NCI-H1436 (cell line): ENCODE measurements around the gene PROM2.
"Not testable (repeated sequence)": the region's sequence is repeated elsewhere in the genome, so short reads cannot be mapped to it uniquely, and the experiment has no call there.

Source experiments
- DNase-seq: peaks from one replicate; lab custom pipeline; 2025; lab: John Stamatoyannopoulos, UW

PROM2 gene

DNA sequence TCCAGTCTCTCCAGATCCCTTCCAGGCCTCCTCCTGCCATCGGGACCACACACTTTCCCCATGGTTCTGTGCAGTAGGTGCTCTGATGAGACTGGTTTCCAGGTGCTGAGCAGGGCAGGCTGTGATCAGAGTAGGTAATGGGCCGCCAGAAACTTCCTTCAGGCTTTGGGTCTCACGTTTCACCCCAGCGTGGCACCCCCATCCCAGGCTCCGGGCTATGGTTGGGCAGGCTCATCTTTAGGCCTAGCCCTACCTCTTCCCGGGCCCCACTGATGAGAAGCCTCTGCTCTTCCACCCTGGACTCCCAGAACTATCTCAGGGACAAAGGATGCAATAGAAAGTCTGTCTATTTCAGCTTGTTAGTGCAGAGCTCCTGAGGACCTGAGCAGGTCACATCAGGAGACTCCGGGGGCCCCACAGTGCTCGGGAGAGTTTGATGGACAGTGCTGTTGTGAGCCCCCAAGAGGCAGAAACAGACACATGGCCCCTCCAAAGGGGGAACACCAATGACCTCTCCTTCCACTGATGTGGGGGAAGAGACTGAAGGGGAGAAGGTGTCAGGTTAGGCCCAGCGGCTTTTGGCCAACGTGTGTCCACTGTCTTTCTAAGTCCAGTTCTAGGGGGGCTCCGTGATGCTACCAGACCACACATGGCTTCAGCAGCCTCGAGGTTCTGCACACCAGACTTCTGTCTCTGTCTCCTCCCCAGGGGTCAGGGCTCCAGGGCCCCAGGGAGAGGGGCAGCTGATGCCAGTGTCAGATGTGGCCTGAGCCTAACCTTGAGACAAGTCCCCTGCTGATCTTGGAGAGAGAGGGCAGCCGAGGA lies 5.8 kb upstream of the PROM2 start:
- no peak for DNase-seq

DNA sequence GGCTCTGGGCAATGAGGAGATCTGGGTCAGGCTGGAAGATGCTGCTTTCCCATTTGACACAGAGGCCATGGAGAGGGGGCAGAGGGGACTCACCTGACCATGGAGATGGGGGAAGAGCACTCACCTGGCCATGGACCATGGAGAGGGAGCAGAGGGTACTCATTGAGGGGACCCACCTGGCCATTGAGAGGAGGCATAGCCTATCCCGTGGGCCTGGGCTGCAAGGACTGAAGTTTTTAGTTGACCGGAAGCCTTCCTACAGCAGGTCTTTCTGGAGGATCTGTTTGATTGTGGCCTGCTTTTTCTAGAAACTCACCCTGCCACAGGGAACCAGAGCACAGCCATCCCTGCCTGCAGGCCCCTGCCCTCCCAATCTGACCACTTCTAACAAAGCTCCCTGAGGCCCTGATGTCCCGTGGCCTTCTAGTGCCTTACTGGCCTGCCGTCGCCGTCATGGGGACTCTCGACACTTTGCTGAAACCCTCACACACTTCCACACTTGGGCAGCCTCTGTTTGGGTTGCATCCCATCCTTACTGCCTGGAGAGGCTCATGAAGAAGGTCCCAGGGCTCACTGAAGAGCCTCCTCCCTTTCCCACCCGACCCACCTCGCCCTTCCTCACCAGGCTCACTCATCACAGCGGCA lies 5.1 kb upstream of the PROM2 start:
- DNase-seq = no peak

DNA sequence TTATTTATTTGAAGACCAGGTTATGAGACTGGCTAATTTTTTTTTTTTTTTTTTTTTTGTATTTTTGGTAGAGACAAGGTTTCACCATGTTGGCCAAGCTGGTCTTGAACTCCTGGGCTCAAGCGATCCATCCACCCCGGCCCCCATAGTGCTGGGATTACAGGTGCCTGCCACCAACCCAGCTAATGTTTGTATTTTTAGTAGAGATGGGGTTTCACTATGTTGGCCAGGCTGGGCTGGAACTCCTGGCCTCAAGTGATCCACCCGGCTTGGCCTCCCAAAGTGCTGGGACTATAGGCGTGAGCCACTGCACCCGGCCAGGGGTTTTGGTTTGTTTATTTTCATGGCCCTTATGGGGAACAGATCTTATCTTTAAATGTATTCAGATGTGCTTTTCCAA lies 4.5 kb upstream of the PROM2 start:
- not testable (repeated sequence) for DNase-seq

DNA sequence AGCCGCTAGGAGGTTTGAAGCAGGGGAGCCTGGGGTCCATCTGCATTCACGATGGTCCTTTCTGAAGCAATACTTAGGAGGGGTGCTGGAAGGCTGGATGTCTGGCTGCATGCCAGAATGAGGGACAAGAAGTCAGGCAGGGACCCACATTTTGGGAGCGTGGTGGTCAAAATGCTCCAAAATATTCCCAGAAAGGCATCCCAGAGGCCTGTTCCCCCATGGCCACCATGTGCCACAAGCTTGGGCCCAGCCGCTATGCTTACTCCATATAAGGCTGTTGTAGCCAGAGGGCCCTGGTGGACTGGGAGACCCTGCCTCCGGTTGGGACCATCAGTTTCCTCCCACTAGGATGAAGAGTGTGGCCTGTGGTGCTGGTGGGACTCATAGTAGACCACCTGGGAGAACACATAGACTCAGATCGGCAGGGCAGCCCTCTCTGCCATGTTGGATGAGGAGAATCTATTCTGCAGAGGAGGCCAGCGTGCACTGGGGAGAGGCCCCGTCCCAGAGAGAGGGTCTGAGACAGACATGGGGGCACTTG lies 3.6 kb upstream of the PROM2 start:
- DNase-seq = no peak

DNA sequence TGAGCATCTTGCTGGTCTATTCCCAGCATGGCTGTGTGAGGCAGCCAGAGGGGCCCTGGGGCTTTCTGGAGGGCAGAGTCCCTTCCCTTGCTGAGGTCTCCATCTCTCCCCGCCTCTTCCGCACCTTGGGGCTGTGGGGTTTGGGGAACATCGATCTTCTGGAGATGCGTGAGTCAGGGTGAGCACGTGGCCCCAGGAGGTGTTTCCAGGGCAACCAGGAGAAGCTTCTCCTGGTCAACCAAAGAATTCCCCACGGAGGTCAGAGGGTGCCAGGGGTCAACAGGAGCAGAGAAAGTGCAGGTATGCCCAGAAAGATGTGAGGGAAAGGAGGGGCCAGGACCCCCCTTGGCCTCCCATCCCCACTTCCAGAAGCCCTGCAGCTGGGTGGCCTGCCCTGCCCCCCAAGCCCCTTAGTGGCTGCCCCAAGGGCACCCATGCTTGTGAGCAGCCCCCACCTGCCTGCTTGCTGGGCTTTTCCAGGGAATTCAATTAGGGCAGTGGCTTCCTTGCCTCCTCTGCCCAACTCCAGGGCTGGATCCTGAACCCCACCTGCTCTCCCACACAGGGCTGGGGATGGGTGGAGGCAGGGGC lies 2.8 kb upstream of the PROM2 start:
- no peak for DNase-seq

DNA sequence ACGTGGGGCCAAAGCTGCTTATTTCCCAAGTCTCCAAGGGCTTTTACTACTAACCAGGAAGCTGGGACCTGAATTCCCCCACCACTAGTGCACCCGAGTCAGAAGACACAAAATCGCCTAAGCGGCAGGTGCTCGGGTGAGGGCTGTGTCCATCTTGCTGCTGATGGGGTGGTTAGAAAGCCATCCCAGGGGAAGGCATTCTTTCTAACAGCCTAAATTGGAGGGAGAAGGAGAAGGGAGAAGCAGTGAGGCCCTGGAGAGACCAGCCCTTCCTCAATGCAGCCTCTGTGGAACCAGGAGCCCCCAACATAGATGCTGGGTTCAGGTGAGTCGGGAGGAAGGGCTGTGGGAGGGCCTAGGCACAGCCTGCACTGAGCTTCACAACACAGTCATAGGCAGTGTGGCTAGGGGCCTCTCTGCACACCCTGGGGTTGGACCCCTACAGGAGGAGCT lies 1.9 kb upstream of the PROM2 start:
- no peak for DNase-seq

DNA sequence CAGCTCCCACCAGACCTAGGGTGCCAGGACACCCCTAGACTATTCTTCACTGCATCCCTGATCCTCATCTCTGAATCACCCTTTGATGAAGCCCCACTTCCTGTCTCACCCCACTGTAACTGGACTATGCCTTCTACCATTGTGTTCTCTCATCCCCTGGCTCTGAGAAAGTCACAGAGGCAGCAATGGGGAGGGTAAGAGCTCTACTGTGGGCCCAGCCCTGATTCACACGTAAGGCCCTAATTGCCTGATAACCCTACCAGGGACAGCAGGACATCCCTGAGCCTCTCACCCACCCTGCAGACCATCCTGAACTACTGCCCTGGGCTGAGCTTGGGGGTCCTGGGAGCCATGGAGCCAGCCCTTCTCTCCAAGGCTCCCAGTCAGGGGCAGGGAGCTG lies 1.5 kb upstream of the PROM2 start:
- no peak for DNase-seq

DNA sequence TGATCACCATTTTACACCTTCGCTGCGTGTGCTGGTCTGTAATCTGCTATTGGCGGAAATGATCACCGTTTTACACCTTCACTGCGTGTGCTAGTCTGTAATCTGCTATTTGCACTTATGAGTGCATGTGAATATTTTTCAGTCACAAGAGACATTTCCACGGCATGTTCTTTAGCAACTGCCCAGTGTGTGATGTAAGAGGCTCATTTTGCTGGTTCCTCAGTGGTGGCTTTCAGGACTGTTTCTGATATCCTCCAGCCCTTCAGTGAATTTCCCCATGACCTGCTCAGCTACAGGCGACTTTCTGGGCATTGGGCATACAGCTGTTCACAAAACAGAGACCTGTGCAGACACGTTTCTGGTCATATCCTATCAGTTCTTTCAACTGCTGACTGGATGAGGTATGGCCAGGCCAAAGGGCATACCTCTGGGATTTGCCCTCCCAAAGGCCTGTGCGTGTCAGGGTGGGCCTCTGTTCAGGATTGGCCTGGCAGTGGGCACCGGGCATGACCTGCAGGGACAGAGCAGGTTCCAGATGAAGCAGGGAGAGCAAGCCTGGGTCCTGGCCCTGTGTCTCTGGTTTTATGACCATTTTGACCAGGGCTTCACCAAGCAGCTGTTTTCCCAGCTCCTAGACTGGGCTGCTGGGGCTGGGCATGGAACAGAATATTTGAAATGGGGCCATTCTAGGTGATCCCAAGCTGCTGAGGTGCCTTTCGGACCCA lies 521 bp upstream of the PROM2 start:
- DNase-seq = no peak

DNA sequence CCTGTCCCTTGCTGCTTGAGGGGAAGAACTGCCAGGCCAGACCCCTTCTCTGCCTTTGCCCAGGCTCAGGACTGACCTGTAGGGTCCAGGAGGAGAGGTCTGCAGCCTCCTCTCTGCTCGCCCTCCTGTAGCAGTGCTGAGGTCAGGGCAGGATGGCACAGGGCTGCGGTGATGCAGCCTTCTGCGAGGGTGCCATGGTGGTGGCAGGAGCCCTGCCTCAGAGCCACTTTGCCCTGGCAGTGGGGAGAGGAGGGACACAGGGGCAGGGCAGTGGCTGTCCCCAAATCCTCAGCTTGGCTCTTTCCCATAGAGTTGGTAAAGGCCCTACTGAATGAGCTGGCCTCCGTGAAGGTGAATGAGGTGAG lies 884 bp downstream of the PROM2 start:
- no peak for DNase-seq

DNA sequence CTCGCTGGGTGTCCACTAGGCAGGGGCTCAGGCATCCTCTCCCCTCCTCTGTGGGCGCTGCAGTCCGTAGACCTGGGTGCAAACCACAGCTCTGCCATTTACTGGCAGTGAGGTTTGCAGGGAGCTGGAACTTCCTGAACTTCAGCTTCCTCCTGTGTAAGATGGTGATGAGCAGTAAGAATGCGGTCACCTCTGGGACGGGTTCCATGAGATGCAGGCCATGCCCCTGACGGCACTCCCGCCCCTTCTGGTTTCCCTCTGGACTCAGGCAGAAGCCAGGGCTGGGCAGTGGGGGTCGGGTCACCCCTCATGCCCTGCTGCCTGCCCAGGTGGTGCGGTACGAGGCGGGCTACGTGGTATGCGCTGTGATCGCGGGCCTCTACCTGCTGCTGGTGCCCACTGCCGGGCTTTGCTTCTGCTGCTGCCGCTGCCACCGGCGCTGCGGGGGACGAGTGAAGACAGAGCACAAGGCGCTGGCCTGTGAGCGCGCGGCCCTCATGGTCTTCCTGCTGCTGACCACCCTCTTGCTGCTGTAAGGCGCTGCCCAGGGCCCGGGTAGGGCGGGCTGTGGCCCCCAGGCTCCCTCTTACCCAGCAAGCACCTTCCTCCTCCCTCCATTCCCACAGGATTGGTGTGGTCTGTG lies 1.5 kb downstream of the PROM2 start:
- no peak for DNase-seq

DNA sequence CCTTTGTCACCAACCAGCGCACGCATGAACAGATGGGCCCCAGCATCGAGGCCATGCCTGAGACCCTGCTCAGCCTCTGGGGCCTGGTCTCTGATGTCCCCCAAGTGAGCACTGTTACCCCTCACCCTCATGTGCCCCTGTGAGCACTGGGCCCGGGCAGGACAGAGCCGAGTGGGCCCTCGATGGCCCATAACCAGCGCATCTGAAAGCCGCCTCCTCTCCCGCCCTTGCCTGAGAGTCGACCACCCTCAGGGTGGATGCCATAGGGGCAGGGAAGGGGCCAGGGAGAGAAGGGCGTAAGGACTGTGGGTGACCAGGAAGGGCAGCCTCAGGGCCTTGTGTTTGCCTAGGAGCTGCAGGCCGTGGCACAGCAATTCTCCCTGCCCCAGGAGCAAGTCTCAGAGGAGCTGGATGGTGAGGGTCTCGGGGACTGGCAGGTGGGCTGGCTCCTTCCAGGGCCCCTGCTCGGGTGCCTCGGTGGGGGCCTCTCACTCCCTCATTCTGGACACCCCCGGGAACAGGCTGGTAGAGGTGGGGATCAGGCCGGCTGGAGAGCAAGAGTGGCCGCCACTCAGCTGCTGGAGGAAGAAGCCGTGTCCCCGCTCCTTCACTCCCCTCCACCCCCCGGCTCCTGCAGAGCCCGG lies 2.1 kb downstream of the PROM2 start:
- DNase-seq = no peak

DNA sequence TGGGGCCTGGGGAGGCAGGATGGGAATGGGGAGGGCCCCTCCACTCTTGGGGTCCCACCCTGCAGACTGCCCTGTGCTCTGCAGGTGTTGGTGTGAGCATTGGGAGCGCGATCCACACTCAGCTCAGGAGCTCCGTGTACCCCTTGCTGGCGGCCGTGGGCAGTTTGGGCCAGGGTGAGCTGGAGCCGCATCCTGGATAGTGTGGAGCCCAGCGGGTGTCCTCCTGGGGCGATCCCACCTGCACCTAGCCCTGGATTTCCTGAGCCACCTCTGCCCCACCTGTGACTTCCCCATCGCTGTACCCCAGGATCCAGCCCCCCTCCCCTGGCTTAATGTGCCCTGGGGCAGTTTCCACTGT lies 2.6 kb downstream of the PROM2 start:
- DNase-seq = no peak

DNA sequence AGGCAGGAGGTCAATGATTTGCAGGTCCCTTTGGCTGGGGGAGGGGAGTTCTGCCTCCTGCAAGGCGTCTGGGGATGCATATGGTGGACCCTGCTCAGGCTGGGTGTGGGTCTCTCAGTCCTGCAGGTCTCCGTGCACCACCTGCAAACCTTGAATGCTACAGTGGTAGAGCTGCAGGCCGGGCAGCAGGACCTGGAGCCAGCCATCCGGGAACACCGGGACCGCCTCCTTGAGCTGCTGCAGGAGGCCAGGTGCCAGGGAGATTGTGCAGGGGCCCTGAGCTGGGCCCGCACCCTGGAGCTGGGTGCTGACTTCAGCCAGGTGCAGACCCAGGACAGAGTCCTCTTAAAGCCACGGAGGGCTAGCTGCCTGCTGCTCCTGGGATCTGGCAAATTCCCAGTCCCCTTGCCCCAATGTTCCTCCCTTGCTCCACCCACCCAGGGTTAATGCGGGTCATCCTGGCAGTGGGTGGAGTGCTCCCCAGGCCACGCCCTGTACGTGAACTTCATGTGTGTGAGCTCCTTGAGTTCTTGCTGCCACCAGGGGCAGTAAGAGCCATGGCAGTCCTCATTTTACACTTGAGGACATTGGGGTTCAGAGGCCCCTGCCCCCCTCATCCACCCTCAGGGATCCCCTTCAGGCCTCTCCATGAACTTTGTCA lies 3.1 kb downstream of the PROM2 start:
- DNase-seq = no peak

DNA sequence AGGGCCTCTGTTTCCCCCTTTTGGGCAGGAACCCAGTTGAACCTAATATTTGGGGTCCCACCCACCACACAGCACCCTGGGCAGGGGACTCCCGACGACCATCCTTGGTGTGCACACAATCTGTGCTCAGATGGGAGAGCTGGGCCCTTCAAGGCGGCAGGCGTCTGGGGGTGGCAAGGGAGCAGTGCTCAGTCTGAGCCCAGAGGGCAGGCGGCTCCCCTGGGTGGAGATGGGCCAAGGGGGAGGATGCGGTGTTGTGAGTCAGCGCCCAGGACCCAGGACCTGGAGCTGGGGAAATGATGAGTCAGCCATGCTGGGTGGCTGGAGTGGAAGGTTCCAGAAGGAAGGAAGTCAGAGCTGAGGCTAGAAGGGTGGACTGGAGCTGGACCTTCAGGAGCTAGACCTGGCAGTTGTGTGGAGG lies 3.8 kb downstream of the PROM2 start:
- no peak for DNase-seq

DNA sequence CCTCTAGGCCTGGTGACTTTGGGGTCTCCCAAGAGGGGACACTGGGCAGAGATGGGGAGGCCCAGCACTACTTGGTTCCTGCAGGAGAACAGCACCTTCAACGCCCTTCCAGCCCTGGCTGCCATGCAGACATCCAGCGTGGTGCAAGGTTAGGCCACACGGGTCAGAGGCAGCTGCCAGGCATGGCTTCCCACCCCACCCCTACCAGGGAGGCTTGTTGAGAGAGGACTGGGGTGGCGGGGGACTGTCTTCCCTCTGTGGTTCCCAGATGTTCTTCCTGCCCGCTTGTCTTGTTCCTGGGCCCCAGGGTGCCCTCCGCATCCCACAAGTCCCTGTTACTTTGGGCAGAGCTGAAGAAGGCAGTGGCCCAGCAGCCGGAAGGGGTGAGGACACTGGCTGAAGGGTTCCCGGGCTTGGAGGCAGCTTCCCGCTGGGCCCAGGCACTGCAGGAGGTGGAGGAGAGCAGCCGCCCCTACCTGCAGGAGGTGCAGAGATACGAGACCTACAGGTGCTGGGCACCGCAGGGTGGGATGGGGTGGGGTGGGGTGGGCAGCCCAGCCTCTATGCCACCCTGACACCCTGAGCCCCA lies 4.5 kb downstream of the PROM2 start:
- DNase-seq = no peak

DNA sequence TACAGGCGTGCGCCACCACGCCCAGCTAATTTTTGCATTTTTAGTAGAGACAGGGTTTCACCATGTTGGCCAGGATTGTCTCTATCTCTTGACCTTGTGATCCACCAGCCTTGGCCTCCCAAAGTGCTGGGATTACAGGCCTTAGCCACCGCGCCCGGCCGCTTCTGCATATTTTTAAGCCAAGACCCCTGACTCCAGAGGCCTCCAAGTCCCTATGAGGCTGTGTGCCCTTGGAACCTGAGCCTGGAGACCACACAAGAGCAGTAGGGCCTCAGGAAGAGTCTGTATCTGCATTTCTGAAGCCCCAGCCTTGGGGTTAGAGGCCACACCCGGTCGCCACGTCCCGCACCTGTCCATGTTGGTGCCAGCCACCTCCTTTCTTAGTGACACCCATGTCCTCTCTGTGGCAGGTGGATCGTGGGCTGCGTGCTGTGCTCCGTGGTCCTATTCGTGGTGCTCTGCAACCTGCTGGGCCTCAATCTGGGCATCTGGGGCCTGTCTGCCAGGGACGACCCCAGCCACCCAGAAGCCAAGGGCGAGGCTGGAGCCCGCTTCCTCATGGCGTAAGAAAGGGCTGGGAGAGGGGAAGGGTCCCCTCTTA lies 5.3 kb downstream of the PROM2 start:
- no peak for DNase-seq

DNA sequence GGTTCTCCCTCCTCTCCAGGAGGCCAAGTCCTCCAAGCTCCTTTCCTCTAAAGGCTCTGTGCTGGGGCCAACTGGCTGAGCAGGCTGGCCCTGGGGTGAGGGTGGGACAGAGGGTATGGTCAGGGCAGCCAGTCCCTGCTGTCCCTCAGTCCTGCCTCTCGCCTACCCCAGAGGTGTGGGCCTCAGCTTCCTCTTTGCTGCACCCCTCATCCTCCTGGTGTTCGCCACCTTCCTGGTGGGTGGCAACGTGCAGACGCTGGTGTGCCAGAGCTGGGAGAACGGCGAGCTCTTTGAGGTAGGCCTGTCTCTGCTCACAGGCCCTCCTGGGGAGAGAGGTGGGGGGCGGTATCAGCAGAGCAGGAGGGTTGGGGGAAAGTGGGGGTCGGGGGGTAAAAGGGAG lies 6.8 kb downstream of the PROM2 start:
- no peak for DNase-seq

DNA sequence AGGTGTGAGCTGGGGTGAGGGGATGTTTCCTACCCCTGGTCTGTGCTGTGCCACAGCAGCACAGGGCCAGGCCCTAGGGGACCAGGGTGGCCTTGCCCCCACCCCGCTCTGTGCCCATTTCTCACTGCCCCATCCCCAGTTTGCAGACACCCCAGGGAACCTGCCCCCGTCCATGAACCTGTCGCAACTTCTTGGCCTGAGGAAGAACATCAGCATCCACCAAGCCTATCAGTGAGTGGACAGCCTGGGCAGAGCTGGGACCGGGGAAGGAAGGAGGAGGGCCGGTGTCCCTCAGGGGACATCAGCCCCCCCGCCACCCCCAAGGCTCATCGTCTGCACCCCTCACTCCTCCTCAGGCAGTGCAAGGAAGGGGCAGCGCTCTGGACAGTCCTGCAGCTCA lies 7.5 kb downstream of the PROM2 start:
- no peak for DNase-seq

DNA sequence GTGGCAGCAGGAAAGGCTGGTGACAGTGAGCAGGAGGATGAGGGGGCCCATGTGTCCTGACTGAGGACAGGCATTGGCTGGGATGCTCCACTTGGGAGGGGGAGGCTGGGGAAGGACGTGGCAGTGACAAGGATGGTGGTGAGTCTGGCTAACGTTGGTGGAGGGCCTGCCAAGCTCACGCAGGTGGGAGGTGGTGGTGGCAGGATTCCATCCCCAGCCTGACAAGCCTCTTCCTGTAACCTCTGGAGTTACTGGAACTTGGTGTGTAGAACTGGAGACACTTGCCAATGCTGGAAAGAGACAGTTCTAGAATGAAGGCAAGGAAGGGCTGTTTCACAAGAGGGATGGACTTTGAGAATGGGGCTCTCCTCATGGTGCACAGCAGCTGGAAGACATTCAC lies 8.2 kb downstream of the PROM2 start:
- DNase-seq = no peak

DNA sequence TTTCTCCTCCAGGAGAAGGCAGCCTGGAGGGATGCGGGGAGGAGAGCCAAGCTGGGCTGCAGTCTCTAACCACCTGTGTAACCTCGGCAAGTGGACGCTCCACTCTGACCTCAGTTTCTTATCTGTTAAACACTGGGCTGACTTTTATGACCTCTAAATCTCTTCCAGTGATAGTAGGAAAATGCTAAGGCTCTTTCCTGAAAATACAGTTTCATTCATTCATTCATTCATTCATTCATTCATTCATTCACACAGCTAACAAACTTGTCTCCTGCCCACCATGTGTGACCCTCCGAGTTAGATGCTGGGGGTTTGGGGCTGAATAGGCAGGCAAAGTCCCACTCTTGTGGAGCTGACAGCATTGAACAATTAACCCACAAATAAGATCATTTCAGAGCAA lies 9.3 kb downstream of the PROM2 start:
- DNase-seq = no peak
